CD8-positive, alpha-beta memory T cell (primary cell): ENCODE measurements around the gene NTM. TPM values are rescaled to one million over a fixed set of nuclear protein-coding genes. Genes with fewer than 3 reads are reported as not detected.

Experiments
- CTCF ChIA-PET: fragments of 350-600 bp; sonication (Branson Sonifier 250); formaldehyde crosslinking; loops from one replicate; lab custom pipeline; 2021; ENCODE audit warnings: antibody characterized with exemption; lab: Charles Lee
- POLR2A ChIA-PET: fragments of 350-600 bp; sonication (Branson Sonifier 250); formaldehyde crosslinking; loops from one replicate; lab custom pipeline; 2021; ENCODE audit warnings: antibody characterized with exemption; lab: Charles Lee
- DNase-seq, 5 donors: peaks; one replicate each; pipeline versions ENCODE4 v3.0.0 to v3.0.0-alpha.2; 2020 to 2022; ENCODE audit warnings: mixed read lengths in 1 of 5
- H3K27ac ChIP-seq: one replicate; pipeline ENCODE4 v1.7.0; 2013; ENCODE audit warnings: low read depth, mild to moderate bottlenecking, low read length, moderate library complexity
- H3K27me3 ChIP-seq: 2 replicates; pipeline ENCODE4 v1.7.0; 2013; ENCODE audit warnings: low read length, mild to moderate bottlenecking; ENCODE audit not compliant: insufficient read depth, poor library complexity, severe bottlenecking
- H3K36me3 ChIP-seq: 2 replicates; pipeline ENCODE4 v1.7.0; 2013; ENCODE audit warnings: mild to moderate bottlenecking, low read length, moderate library complexity; ENCODE audit not compliant: insufficient read depth
- H3K4me1 ChIP-seq: 2 replicates; pipeline ENCODE4 v1.7.0; 2013; ENCODE audit warnings: mild to moderate bottlenecking, low read length, moderate library complexity; ENCODE audit not compliant: insufficient read depth
- H3K4me3 ChIP-seq: 2 replicates; pipeline ENCODE4 v1.7.0; 2013; ENCODE audit warnings: mild to moderate bottlenecking, low read length
- H3K9me3 ChIP-seq: 2 replicates; pipeline ENCODE4 v1.7.0; 2013; ENCODE audit warnings: mild to moderate bottlenecking, low read length
- H3K27ac Mint-ChIP-seq, 8 donors: one replicate each; pipeline ENCODE4 v1.8.0; 2020 to 2021; ENCODE audit warnings: mixed read lengths in 8 of 8, mild to moderate bottlenecking in 6 of 8, inconsistent platforms in 3 of 8, moderate library complexity in 3 of 8
- H3K27me3 Mint-ChIP-seq, 2 donors: one replicate each; pipeline ENCODE4 v1.8.0; 2020 to 2021; ENCODE audit warnings: mixed read lengths in 2 of 2, mild to moderate bottlenecking in 1 of 2, moderate library complexity in 1 of 2
- H3K36me3 Mint-ChIP-seq, 3 donors: one replicate each; pipeline ENCODE4 v1.8.0; 2020 to 2021; ENCODE audit warnings: mixed read lengths in 3 of 3, inconsistent platforms in 1 of 3, mild to moderate bottlenecking in 1 of 3
- H3K4me1 Mint-ChIP-seq, 3 donors: one replicate each; pipeline ENCODE4 v1.8.0; 2020 to 2021; ENCODE audit warnings: mixed read lengths in 3 of 3, inconsistent platforms in 1 of 3, mild to moderate bottlenecking in 1 of 3
- H3K4me3 Mint-ChIP-seq, 7 donors: one replicate each; pipeline ENCODE4 v1.8.0; 2020 to 2021; ENCODE audit warnings: mixed read lengths in 7 of 7, mild to moderate bottlenecking in 6 of 7, moderate library complexity in 4 of 7, inconsistent platforms in 2 of 7
- H3K9me3 Mint-ChIP-seq, 5 donors: one replicate each; pipeline ENCODE4 v1.8.0; 2020 to 2022; ENCODE audit warnings: mixed read lengths in 5 of 5, mild to moderate bottlenecking in 3 of 5, moderate library complexity in 2 of 5, inconsistent platforms in 1 of 5
- polyA plus RNA-seq: library from polyadenylated mRNA; unstranded; fragments of 300-500 nt; fragmentation: Illumina TruSeq; gene quantifications from one replicate; pipeline ENCODE4 v1.2.3, GENCODE V29; 2021
- total RNA-seq, 2 experiments: library from RNA; stranded (reverse); gene quantifications; one replicate each; pipeline ENCODE4 v1.2.3, GENCODE V29; 2021

NTM gene
- total and polyA plus RNA-seq, 3 experiments from 2014 or later: not detected

- Mint-ChIP-seq H3K4me1 (peaks cover 3 to 7% (median 6%) of the 10 kb centered on the region in 3 donors), H3K4me3 (no peak overlapping the region), H3K27ac (no peak overlapping the region), H3K36me3 (no peaks in the 10 kb centered on the region), H3K27me3 (peaks cover 3 to 30% of the 10 kb centered on the region in 2 donors), H3K9me3 (peaks cover 0 to 3% (median 0%) of the 10 kb centered on the region in 5 donors)
- Histone ChIP-seq H3K4me1 (no peaks in the 10 kb centered on the region), H3K27me3 (no peaks in the 10 kb centered on the region), H3K27ac (no peak overlapping the region), H3K4me3 (no peak overlapping the region), H3K36me3 (no peaks in the 10 kb centered on the region), H3K9me3 (no peaks in the 10 kb centered on the region)
- POLR2A ChIA-PET: no interaction called here
- CTCF ChIA-PET: no interaction called here
- no peak for DNase-seq
Observed at GRCh38 chr11:131690362-131690761, 319.9 kb downstream of the NTM start.

GRCh38 chr11:131690776-131691175, 320.4 kb downstream of the NTM start:
- Mint-ChIP-seq H3K4me3 (no peak overlapping the region), H3K36me3 (no peaks in the 10 kb centered on the region), H3K9me3 (peaks cover 0 to 3% (median 0%) of the 10 kb centered on the region in 5 donors), H3K27me3 (peaks cover 4 to 34% of the 10 kb centered on the region in 2 donors), H3K27ac (no peak overlapping the region), H3K4me1 (peaks cover 3 to 7% (median 6%) of the 10 kb centered on the region in 3 donors)
- H3K9me3 ChIP-seq: no peaks in the 10 kb centered on the region
- no peaks in the 10 kb centered on the region for H3K4me1 ChIP-seq
- CTCF ChIA-PET: no interaction called here
- POLR2A ChIA-PET: no interaction called here
- H3K27me3 ChIP-seq: no peaks in the 10 kb centered on the region
- no peaks in the 10 kb centered on the region for H3K36me3 ChIP-seq
- H3K27ac ChIP-seq: no peak overlapping the region
- no peak overlapping the region for H3K4me3 ChIP-seq
- no peak for DNase-seq

- no peak overlapping the region for H3K4me3 Mint-ChIP-seq
- peaks cover 7 to 35% of the 10 kb centered on the region in 2 donors for H3K27me3 Mint-ChIP-seq
- no peak overlapping the region for H3K27ac Mint-ChIP-seq
- ChIA-PET POLR2A (no interaction called here), CTCF (no interaction called here)
- no peaks in the 10 kb centered on the region for H3K36me3 ChIP-seq
- DNase-seq: no peak
- no peaks in the 10 kb centered on the region for H3K27me3 ChIP-seq
- no peaks in the 10 kb centered on the region for H3K4me1 ChIP-seq
- no peaks in the 10 kb centered on the region for H3K36me3 Mint-ChIP-seq
- H3K9me3 ChIP-seq: no peaks in the 10 kb centered on the region
- H3K27ac ChIP-seq: no peak overlapping the region
- no peak overlapping the region for H3K4me3 ChIP-seq
- peaks cover 3 to 7% (median 6%) of the 10 kb centered on the region in 3 donors for H3K4me1 Mint-ChIP-seq
- H3K9me3 Mint-ChIP-seq: peaks cover 0 to 3% (median 0%) of the 10 kb centered on the region in 5 donors
Observed at GRCh38 chr11:131691181-131692041, 321.0 kb downstream of the NTM start.

GRCh38 chr11:131692151-131692550, 321.7 kb downstream of the NTM start:
- Mint-ChIP-seq H3K27ac (no peak overlapping the region), H3K4me3 (no peak overlapping the region), H3K36me3 (no peaks in the 10 kb centered on the region), H3K9me3 (peaks cover 0 to 3% (median 0%) of the 10 kb centered on the region in 5 donors), H3K4me1 (peaks cover 3 to 7% (median 6%) of the 10 kb centered on the region in 3 donors), H3K27me3 (peaks cover 7 to 36% of the 10 kb centered on the region in 2 donors)
- ChIA-PET POLR2A (no interaction called here), CTCF (no interaction called here)
- Histone ChIP-seq H3K4me1 (no peaks in the 10 kb centered on the region), H3K36me3 (no peaks in the 10 kb centered on the region), H3K27me3 (no peaks in the 10 kb centered on the region), H3K4me3 (no peak overlapping the region), H3K9me3 (no peaks in the 10 kb centered on the region), H3K27ac (no peak overlapping the region)
- DNase-seq: no peak

- Mint-ChIP-seq H3K4me1 (peaks cover 3 to 7% (median 6%) of the 10 kb centered on the region in 3 donors), H3K27ac (no peak overlapping the region), H3K27me3 (peaks cover 7 to 36% of the 10 kb centered on the region in 2 donors), H3K36me3 (no peaks in the 10 kb centered on the region), H3K9me3 (peaks cover 0 to 3% (median 0%) of the 10 kb centered on the region in 5 donors), H3K4me3 (no peak overlapping the region)
- no peak for DNase-seq
- Histone ChIP-seq H3K9me3 (no peaks in the 10 kb centered on the region), H3K36me3 (no peaks in the 10 kb centered on the region), H3K4me1 (no peaks in the 10 kb centered on the region), H3K27me3 (no peaks in the 10 kb centered on the region), H3K4me3 (no peak overlapping the region), H3K27ac (no peak overlapping the region)
- POLR2A ChIA-PET: no interaction called here
- CTCF ChIA-PET: no interaction called here
Observed at GRCh38 chr11:131692961-131693360, 322.5 kb downstream of the NTM start.

- Mint-ChIP-seq H3K27me3 (peaks cover 7 to 40% of the 10 kb centered on the region in 2 donors), H3K27ac (no peak overlapping the region), H3K9me3 (peaks cover 0 to 3% (median 0%) of the 10 kb centered on the region in 5 donors), H3K4me3 (no peak overlapping the region), H3K4me1 (peaks cover 3 to 7% (median 6%) of the 10 kb centered on the region in 3 donors), H3K36me3 (no peaks in the 10 kb centered on the region)
- Histone ChIP-seq H3K4me1 (no peaks in the 10 kb centered on the region), H3K36me3 (no peaks in the 10 kb centered on the region), H3K9me3 (no peaks in the 10 kb centered on the region), H3K27me3 (no peaks in the 10 kb centered on the region), H3K27ac (no peak overlapping the region), H3K4me3 (no peak overlapping the region)
- ChIA-PET POLR2A (no interaction called here), CTCF (no interaction called here)
- no peak for DNase-seq
Observed at GRCh38 chr11:131693756-131694155, 323.3 kb downstream of the NTM start.

GRCh38 chr11:131694526-131695424, 324.4 kb downstream of the NTM start:
- Histone ChIP-seq H3K36me3 (no peaks in the 10 kb centered on the region), H3K4me1 (no peaks in the 10 kb centered on the region), H3K27me3 (no peaks in the 10 kb centered on the region), H3K9me3 (no peaks in the 10 kb centered on the region), H3K27ac (no peak overlapping the region), H3K4me3 (no peak overlapping the region)
- Mint-ChIP-seq H3K4me1 (peaks cover 3 to 7% (median 6%) of the 10 kb centered on the region in 3 donors), H3K27ac (no peak overlapping the region), H3K27me3 (peaks cover 7 to 39% of the 10 kb centered on the region in 2 donors), H3K9me3 (peaks cover 0 to 6% (median 0%) of the 10 kb centered on the region in 5 donors), H3K36me3 (no peaks in the 10 kb centered on the region), H3K4me3 (no peak overlapping the region)
- peak in 2 of 5 donors; percentile 10 to 27 for DNase-seq
- ChIA-PET CTCF (no interaction called here), POLR2A (no interaction called here)
